ENCODE measurements around the gene PTAFR.

PTAFR gene

DNA sequence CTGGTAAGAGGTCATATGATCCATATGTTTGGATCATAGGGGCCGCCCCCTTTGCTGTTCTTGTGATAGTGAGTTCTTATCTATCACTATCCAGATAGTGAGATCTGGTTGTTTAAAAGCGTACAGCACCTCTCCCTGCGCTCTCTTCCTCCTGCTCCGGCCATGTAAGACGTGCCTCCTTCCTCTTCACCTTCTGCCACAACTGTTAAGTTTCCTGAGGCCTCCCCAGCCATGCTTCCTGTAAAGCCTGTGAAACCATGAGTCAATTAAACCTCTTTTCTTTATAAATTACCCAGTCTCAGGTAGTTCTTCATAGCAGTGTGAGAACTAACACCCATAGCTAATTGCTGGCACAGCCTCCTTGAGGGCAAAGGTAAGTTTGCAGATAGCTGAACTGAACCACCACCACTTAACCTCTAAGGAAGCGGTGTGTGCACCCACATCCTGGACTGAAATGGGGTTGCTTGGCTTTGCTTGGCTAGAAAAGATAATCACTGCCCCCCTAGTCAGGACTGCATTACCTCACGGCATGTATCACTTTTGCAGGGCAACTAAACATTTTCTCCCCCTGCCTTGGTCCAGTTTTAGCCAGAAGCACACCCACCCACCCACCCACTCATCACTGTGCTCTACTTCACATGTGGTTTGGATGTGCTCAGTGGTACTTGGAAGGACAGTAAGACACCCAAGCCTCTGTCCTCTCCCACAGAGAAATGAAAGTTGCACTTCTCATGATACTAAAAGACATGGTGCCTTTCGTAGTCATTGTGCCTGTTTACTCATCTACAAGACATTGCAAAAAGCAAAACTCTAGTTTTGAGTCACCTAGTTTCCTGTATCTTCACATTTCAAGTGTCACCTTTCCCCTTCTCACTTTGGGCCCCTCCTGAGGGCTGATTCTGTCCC, 23.1 kb upstream of the PTAFR start:
- H3K9me2 ChIP-seq (replicated peaks; ENCODE audit: insufficient read depth, low read length) = no peaks in the 10 kb centered on the region
- H3K27ac ChIP-seq (ENCODE audit: low read depth, low read length) = no peak overlapping the region
- no peak overlapping the region for H3K4me2 ChIP-seq (ENCODE audit: low read depth, low read length, poor library complexity, severe bottlenecking)
- no peaks in the 10 kb centered on the region for H3K9me3 ChIP-seq (ENCODE audit: insufficient read depth, low read length)
- no peak overlapping the region for H3K4me3 ChIP-seq (ENCODE audit: insufficient read depth, low read length, poor library complexity, severe bottlenecking)
- peaks cover 12% of the 10 kb centered on the region for H3K36me3 ChIP-seq (ENCODE audit: low read length)
- no peak for TF ChIP-seq EZH2phosphoT487 (conservative IDR thresholded peaks at IDR 0.05; ENCODE audit: low read length)
- TF ChIP-seq, protein P1, sequence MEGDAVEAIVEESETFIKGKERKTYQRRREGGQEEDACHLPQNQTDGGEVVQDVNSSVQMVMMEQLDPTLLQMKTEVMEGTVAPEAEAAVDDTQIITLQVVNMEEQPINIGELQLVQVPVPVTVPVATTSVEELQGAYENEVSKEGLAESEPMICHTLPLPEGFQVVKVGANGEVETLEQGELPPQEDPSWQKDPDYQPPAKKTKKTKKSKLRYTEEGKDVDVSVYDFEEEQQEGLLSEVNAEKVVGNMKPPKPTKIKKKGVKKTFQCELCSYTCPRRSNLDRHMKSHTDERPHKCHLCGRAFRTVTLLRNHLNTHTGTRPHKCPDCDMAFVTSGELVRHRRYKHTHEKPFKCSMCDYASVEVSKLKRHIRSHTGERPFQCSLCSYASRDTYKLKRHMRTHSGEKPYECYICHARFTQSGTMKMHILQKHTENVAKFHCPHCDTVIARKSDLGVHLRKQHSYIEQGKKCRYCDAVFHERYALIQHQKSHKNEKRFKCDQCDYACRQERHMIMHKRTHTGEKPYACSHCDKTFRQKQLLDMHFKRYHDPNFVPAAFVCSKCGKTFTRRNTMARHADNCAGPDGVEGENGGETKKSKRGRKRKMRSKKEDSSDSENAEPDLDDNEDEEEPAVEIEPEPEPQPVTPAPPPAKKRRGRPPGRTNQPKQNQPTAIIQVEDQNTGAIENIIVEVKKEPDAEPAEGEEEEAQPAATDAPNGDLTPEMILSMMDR (IDR thresholded peaks at IDR 0.05; ENCODE audit: insufficient read depth, low read length, poor library complexity, severe bottlenecking) = no peak
- no peaks in the 10 kb centered on the region for H3K79me2 ChIP-seq (ENCODE audit: insufficient read depth, low read length)
- no peaks in the 10 kb centered on the region for H3K27me3 ChIP-seq (ENCODE audit: low read length)
- no peak overlapping the region for H2AFZ ChIP-seq (ENCODE audit: low read depth, low read length, severe bottlenecking)
- H3K9ac ChIP-seq (ENCODE audit: low read length) = no peak overlapping the region
- H3F3A ChIP-seq (ENCODE audit: insufficient read depth) = peaks cover 4% of the 10 kb centered on the region; the same call in 1 of the 2 replicates
- no peaks in the 10 kb centered on the region for H4K20me1 ChIP-seq (ENCODE audit: low read depth, low read length)

DNA sequence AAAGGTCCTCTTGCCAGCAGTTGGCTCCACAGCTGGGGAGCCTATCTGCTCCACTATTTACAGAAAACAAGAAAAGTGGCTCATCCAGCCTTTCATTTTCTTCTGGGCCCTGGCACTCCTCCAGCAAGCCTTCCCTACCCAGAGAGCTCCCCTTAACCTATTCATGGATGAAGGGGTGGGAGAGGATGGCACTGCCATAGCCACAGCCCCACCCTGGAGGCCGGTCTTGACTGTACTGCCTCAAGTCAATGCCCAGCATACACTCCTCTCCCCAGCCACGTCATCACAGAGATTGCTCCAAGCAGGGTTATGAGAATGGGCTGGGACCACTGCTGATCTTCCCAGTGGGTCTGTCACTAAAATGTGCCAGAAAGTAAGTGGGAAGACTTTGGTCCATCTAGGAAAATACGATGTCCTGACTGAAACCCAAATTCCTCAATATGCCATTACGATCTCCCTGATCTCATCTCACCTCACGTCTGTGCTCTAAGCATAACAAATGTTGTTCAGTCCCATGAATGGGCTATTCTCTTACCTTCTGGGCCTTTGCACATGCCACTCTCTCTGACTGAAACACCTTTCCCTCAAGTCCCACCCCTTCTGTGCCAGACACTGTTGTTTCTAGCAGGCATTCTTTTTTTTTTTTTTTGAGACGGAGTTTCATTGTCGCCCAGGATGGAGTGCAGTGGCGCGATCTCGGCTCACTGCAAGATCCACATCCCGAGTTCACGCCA, 21.4 kb upstream of the PTAFR start:
- H3K4me2 ChIP-seq (ENCODE audit: low read depth, low read length, poor library complexity, severe bottlenecking) = no peak overlapping the region
- H3K79me2 ChIP-seq (ENCODE audit: insufficient read depth, low read length) = no peaks in the 10 kb centered on the region
- no peaks in the 10 kb centered on the region for H3K9me2 ChIP-seq (replicated peaks; ENCODE audit: insufficient read depth, low read length)
- H3K4me3 ChIP-seq (ENCODE audit: insufficient read depth, low read length, poor library complexity, severe bottlenecking) = no peak overlapping the region
- H3K9ac ChIP-seq (ENCODE audit: low read length) = no peak overlapping the region
- peaks cover 12% of the 10 kb centered on the region for H3K36me3 ChIP-seq (ENCODE audit: low read length)
- peaks cover 5% of the 10 kb centered on the region; the same call in 1 of the 2 replicates for H3F3A ChIP-seq (ENCODE audit: insufficient read depth)
- no peaks in the 10 kb centered on the region for H3K27me3 ChIP-seq (ENCODE audit: low read length)
- no peak overlapping the region for H3K27ac ChIP-seq (ENCODE audit: low read depth, low read length)
- no peaks in the 10 kb centered on the region for H3K9me3 ChIP-seq (ENCODE audit: insufficient read depth, low read length)
- no peak overlapping the region for H2AFZ ChIP-seq (ENCODE audit: low read depth, low read length, severe bottlenecking)
- no peaks in the 10 kb centered on the region for H4K20me1 ChIP-seq (ENCODE audit: low read depth, low read length)
- no peak for TF ChIP-seq EZH2phosphoT487 (conservative IDR thresholded peaks at IDR 0.05; ENCODE audit: low read length)
- TF ChIP-seq, protein P1 (IDR thresholded peaks at IDR 0.05; ENCODE audit: insufficient read depth, low read length, poor library complexity, severe bottlenecking) = no peak

DNA sequence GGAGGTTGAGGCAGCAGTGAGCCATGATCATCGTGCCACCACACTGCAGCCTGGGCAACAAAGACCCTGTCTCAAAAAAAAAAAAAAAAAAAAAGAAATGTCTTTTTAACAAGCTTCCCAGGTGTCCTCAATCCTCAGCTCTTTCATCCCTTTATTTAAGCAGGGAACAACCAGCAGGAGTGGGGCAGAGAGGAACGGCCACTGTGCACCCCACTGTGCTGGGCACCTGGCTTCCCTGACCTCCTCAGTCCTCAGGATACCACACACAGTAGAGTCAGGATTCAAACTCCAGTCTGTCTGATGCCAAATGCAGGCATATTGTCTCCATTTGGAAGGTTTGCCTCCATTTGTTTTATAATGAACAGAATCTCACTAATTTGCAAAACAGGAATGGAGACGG, 19.8 kb upstream of the PTAFR start:
- peaks cover 12% of the 10 kb centered on the region for H3K36me3 ChIP-seq (ENCODE audit: low read length)
- H2AFZ ChIP-seq (ENCODE audit: low read depth, low read length, severe bottlenecking) = no peak overlapping the region
- no peaks in the 10 kb centered on the region for H4K20me1 ChIP-seq (ENCODE audit: low read depth, low read length)
- H3K79me2 ChIP-seq (ENCODE audit: insufficient read depth, low read length) = no peaks in the 10 kb centered on the region
- TF ChIP-seq, protein P1 (IDR thresholded peaks at IDR 0.05; ENCODE audit: insufficient read depth, low read length, poor library complexity, severe bottlenecking) = no peak
- TF ChIP-seq EZH2phosphoT487 (conservative IDR thresholded peaks at IDR 0.05; ENCODE audit: low read length) = no peak
- H3K4me3 ChIP-seq (ENCODE audit: insufficient read depth, low read length, poor library complexity, severe bottlenecking) = no peak overlapping the region
- H3F3A ChIP-seq (ENCODE audit: insufficient read depth) = peaks cover 5% of the 10 kb centered on the region
- H3K9ac ChIP-seq (ENCODE audit: low read length) = no peak overlapping the region
- no peaks in the 10 kb centered on the region for H3K9me2 ChIP-seq (replicated peaks; ENCODE audit: insufficient read depth, low read length)
- no peaks in the 10 kb centered on the region for H3K9me3 ChIP-seq (ENCODE audit: insufficient read depth, low read length)
- no peak overlapping the region for H3K4me2 ChIP-seq (ENCODE audit: low read depth, low read length, poor library complexity, severe bottlenecking)
- no peaks in the 10 kb centered on the region for H3K27me3 ChIP-seq (ENCODE audit: low read length)
- no peak overlapping the region for H3K27ac ChIP-seq (ENCODE audit: low read depth, low read length)
